Stimulated activated CD8-positive, alpha-beta memory T cell treated with anti-CD3 and anti-CD28 coated beads, Interleukin-15, amount 100 ng/mL, for 48 hours (primary cell): ENCODE measurements around the gene NEK9.

Experiments used
- DNase-seq, 2 donors: peaks; one replicate each; pipeline ENCODE4 v3.0.0-alpha.2; 2020; ENCODE audit warnings: low read depth in 2 of 2

Gene NEK9

GRCh38 chr14:75032939-75033338 is 93.9 kb downstream of the NEK9 start:
- no peak for DNase-seq

- DNase-seq, result no peak
Observed at GRCh38 chr14:75030147-75030546, 96.7 kb downstream of the NEK9 start.
